CD4-positive, alpha-beta T cell treated with Interleukin-4 for 4 hours (primary cell): ENCODE data around the gene FHOD3.
"Not testable (repeated sequence)": the region's sequence is repeated elsewhere in the genome, so short reads cannot be mapped to it uniquely, and the experiment has no call there.

Experiments used
- DNase-seq: peaks from one replicate; pipeline ENCODE4 v3.0.0-alpha.2; 2020

FHOD3 gene

GRCh38 chr18:36530676-36531405 is 233.3 kb downstream of the FHOD3 start:
- no peak for DNase-seq

GRCh38 chr18:36531636-36532035 is 234.1 kb downstream of the FHOD3 start:
- DNase-seq: no peak

DNA sequence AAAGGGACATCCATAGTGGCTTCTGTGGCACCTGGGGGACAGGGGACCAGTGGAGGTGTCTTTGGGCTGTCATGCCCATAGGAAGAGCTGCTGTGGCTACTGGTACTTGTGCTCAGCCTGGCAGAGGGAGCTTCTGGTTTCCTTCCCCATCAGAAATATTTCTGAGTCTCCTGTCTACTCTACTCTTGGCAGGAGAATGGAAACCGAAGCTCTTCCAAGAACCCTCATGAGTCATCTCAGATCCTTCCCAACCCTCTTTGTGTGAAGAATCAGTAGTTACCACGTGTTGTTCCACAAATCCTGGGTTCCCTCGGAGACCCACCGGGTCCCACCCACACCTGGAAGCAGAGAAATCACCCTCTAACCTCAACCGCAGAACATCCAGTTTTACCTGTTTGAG is 234.9 kb downstream of the FHOD3 start:
- no peak for DNase-seq

- DNase-seq: no peak
These were observed 235.3 kb downstream of the FHOD3 start for GRCh38 chr18:36532815-36533214.

DNA sequence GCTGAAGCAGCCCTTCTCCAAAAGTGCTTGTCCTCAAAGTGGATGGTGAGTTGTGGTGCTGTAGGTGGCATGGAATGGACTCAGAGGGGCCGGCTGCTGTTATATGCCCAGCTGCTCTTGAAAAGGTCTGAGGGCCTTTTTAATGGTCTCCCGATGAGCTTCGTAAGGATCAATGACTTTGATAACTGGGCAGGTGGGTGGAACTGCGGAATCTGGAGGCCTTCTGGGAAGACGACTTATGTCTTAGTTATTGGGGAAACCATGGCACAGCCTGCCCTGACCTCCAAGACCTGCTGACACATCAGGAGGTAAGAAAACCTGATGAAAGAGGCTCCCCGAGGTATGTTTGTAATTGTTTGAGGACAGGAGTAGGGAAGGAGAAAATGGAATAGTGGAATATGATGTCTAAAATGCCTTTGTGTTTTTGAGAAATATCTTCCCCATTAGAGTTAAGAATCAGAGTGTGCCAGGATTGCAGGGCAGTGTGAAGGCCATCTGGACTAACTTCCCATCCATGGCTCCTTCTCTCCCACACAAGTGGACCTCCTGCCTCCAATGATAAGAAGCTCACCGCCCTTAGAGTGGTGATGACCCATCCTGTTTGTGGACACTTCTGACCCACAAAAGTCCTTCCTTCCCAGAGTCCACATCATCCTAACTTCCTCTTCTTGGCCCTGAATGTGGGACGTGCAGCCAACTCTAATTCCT is 236.1 kb downstream of the FHOD3 start:
- no peak for DNase-seq

DNA sequence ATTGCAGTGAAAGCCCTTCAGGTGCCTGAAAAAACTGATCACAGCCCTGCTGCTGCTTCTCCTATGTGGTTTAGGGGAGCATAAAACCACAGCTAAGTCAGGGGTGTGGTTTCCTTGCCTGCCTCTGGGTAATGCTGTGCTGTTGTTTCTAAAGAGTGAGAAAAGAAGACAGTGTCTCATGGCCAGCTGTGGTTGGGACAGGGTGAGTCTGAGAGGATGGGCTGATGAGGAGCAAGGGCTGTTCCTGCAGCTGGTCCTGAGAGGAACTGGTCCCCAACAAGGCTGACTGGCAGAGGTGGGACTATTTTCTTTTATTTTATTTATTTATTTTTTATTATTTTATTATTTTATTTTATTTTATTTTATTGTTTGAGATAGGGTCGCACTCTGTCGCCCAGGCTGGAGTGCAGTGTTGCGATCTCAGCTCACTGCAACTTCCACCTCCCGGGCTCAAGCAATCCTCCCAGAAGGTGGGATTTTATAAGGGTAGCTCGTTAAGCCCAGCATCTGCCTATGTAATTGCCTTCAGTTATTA is 236.7 kb downstream of the FHOD3 start:
- DNase-seq: no peak

DNA sequence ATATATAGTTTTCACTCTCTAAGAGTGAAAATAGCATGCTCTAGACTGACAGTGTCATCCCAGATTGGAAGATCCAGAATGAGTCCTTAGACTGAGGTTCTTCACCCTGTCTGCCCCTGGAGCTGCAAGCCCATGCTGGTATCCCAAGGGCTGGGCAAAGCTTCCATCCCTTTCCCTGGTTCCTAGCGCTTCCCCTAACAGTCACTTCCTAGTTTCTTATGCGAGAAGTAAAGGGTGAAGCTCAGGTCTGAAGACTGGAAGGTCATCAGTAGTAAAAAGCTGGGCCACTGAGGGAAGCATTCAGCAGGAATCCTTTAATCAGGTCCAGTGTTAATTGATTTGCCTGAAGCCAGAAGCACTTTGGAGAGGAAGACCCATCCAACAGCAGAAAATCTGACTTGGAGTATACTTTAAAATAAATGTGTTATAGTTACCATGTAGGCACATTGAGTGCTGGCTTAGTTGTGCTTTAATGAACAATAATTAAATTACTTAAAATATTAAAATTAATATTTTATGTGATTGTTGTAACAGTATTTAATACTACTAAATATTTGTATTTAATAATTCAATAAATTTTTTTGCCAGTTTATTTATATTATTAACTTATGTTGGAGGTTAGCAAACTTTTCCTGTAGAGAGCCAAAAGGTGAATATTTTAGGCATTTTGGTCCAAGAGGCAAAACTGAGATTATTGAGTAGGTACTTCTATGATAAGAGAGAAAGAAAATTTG is 237.9 kb downstream of the FHOD3 start:
- DNase-seq: no peak

- no peak for DNase-seq
These were observed 238.9 kb downstream of the FHOD3 start for GRCh38 chr18:36536426-36536825.

DNA sequence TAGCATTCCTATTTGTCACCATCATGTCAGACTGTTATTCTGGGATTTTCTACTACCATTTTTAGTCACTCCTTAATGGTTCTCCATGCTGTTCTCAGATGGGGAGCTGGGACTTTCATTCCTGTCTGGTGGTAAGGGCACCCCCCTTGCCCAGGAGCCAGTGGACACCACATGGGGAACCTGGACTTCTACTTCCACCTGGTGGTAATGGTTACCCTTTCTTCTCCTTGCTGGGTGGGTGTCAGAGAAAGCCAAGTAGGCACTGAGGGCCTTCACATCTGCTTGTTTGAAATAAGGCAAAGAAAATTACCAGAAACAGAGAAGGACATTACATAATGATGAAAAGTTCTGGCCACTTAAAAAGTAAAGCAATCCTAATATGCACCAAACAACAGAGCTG is 239.8 kb downstream of the FHOD3 start:
- DNase-seq: no peak

GRCh38 chr18:36539674-36540231 is 242.2 kb downstream of the FHOD3 start:
- DNase-seq: no peak

GRCh38 chr18:36543030-36543429 is 245.5 kb downstream of the FHOD3 start:
- no peak for DNase-seq

GRCh38 chr18:36543991-36544725 is 246.6 kb downstream of the FHOD3 start:
- no peak for DNase-seq

- DNase-seq: no peak
These were observed 248.4 kb downstream of the FHOD3 start for GRCh38 chr18:36545821-36546427.

DNA sequence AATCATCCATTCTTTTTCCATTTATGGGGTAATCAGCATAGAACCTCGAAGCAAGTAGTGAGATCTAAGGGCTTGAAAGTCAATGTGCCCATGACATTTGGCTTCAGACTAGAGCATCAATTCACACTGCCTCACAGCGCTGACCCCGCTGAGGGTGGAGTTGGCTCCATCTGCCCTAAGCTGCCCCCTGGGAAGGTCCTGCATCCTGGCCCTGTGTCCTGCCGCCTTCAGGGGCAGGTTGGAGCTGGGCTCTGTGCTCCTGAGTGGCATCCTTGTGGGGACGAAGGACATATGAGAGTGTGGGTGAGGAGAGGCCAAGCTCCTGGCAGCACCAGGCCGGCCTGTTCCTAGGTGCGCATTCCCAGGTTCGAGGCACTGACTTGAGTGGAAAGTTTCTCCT is 249.4 kb downstream of the FHOD3 start:
- DNase-seq: no peak

DNA sequence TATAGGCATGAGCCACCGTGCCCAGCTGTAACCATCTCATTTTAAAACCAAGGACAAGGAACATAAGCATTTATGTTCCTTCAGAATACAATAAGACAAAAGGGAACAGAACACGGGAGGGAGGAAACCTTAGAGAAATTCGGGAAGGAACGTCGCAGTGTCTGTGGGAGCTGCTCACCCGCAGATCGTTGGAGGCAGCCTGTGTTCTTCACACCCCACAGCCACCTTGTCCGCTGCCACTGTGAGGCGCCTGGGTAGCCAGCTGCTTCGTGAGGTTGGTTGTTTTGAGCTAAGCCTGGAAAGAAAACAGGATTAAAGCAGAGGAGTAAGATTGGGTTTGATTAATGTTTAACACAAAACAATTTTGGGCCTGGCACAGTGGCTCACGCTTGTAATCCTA is 250.0 kb downstream of the FHOD3 start:
- DNase-seq: no peak

GRCh38 chr18:36551274-36551673 is 253.8 kb downstream of the FHOD3 start:
- not testable (repeated sequence) for DNase-seq

- DNase-seq: no peak
These were observed 260.7 kb downstream of the FHOD3 start for GRCh38 chr18:36558234-36558633.

GRCh38 chr18:36559149-36559857 is 261.8 kb downstream of the FHOD3 start:
- DNase-seq: no peak

GRCh38 chr18:36560187-36560586 is 262.7 kb downstream of the FHOD3 start:
- DNase-seq: no peak

DNA sequence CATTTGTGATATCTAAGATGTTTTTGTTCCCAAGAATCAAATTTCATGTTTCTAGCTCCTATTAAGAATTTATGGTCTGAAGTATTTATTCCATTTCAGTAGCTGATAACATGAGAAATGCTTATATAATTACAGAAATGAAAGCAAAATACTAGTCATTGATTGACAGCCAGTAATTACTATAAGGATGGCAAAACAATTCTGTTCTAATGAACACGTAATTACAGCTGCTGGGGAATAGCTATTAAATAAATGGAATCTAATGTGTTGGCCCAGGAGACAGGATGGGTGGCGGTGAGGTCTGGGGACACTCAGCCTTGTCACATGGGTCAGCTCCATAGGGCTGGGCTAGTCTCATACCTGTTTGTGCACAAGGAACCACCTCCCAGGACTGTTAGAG is 263.5 kb downstream of the FHOD3 start:
- no peak for DNase-seq

DNA sequence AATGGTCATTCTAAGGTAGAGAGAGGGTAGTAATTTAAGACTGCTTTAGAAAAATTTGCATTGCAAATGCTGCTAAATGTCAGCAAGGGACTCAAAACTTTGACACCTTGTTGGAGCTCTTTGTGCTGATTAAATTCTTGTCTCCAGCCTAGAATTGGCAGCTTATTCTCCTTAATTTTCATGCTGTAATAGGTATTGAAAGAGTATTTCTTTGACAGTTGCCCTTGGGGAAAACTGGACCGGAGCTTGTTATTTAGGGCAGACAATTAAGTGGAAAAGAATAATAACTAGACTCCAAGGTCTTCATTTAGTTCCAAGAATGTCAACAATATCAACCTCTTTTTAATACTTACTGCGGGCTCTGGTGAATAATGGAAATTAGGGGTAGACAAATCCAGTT is 267.3 kb downstream of the FHOD3 start:
- DNase-seq: no peak

DNA sequence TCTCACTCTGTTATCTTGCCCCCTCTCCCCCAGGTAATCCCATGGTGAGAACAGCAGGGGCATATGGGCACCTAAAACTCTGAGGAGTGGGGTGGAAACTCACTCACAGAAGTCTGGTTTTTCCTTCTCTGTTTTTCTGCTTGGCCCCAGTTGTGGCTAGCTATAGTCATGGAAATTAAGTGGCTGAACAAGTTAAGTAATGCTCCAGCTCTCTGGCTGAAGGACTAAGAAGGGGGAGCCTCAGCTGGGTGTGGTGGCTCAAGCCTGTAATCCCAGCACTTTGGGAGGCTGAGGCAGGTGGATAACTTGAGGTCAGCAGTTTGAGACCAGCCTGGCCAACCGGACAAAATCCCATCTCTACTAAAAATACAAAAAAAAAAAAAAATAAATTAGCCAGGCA is 270.3 kb downstream of the FHOD3 start:
- DNase-seq: no peak
